IPS-18a (cell line): Measurements from ENCODE around the gene VPS4B.
"Not testable (repeated sequence)": the region's sequence is repeated elsewhere in the genome, so short reads cannot be mapped to it uniquely, and the experiment has no call there.

Experiments
- H3K27ac ChIP-seq: one replicate; pipeline ENCODE4 v1.5.1; 2013; ENCODE audit warnings: low read length
- H3K27me3 ChIP-seq: one replicate; pipeline ENCODE4 v1.6.1; 2013; ENCODE audit warnings: mild to moderate bottlenecking, low read length; ENCODE audit not compliant: control insufficient read depth, insufficient read depth
- H3K36me3 ChIP-seq: one replicate; pipeline ENCODE4 v1.6.1; 2013; ENCODE audit warnings: low read depth, low read length; ENCODE audit not compliant: control insufficient read depth
- H3K4me1 ChIP-seq: one replicate; pipeline ENCODE4 v1.6.1; 2013; ENCODE audit warnings: low read depth, low read length; ENCODE audit not compliant: control insufficient read depth
- H3K4me3 ChIP-seq: one replicate; pipeline ENCODE4 v1.5.1; 2013; ENCODE audit warnings: low read length
- H3K9ac ChIP-seq: one replicate; pipeline ENCODE4 v1.6.1; 2013; ENCODE audit warnings: mild to moderate bottlenecking, low read length, moderate library complexity
- H3K9me3 ChIP-seq: one replicate; pipeline ENCODE4 v1.6.1; 2013; ENCODE audit warnings: low read depth, low read length; ENCODE audit not compliant: control insufficient read depth

Gene VPS4B

DNA sequence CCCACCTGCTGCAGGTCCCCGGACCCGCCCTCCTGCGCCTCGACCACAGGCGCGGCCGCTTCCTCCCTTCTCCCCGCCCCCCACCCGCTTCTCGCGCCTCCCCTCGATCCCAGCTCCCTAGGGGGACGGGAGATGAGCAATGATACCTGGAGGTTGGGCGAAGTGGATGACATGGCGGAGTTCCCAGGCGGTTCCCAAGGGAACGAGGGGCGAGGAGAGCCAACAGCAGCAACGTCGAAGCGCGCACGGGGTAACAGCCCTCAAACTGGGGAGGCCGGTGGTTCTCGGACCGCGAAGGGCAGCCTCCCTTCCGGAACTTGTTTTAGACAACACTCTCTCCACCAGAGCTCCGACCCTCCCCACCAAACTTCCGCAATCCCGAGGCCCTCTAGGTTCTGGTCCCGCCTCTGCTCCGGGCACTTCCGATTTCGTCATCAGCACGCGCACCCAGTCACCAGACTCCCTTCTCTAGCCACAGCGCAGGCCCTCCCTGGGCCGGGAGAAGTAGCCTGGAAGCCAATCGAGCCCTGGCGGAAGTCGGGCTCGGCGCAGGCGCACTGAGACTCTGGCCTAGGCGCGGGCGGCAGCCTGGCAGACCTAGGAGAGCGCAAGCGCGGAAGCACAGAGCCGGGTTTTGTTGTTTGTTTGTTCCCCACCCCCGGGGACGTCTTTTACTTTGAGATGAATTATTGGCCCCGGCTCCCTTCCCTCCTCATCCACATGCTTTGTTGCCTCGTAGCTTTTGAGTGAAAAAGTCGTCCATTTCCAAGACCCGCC lies at the start of gene VPS4B:
TSS of gene VPS4B (minus strand) at position 390 of the 777 bp plus-strand sequence. CDS start at position 173, 217 bp downstream.
- Histone ChIP-seq H3K27me3 (no peaks in the 10 kb centered on the region), H3K4me1 (no peaks in the 10 kb centered on the region), H3K36me3 (peaks cover 3% of the 10 kb centered on the region), H3K9me3 (no peaks in the 10 kb centered on the region), H3K4me3 (peak within 1 kb of the TSS; percentile 80), H3K9ac (peak within 1 kb of the TSS; percentile 95), H3K27ac (peak within 1 kb of the TSS; percentile 79)

DNA sequence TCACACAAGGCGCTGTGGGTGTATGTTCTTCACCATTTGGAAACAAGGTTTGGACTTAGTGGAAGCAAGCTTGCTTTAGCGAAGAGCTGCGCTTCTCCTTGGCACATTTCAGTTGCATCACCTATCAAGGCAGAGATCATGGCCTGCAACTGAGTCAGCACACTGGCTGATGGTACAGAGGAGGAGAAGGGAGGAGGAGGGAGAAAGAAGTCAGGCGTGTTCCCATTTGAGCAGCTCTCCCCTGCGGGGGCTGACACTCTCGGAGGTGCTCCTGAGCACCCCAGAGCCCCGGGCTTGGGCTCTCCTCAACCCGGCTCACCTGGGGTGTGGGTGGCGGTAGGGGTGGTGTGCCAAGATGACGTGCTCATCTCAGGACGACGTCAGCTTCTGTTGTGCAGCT lies 48.5 kb upstream of the VPS4B start:
- H3K36me3 ChIP-seq, result no peaks in the 10 kb centered on the region
- no peak overlapping the region for H3K27ac ChIP-seq
- no peaks in the 10 kb centered on the region for H3K4me1 ChIP-seq
- H3K9ac ChIP-seq, result no peak overlapping the region
- no peaks in the 10 kb centered on the region for H3K27me3 ChIP-seq
- no peak overlapping the region for H3K4me3 ChIP-seq
- no peaks in the 10 kb centered on the region for H3K9me3 ChIP-seq

DNA sequence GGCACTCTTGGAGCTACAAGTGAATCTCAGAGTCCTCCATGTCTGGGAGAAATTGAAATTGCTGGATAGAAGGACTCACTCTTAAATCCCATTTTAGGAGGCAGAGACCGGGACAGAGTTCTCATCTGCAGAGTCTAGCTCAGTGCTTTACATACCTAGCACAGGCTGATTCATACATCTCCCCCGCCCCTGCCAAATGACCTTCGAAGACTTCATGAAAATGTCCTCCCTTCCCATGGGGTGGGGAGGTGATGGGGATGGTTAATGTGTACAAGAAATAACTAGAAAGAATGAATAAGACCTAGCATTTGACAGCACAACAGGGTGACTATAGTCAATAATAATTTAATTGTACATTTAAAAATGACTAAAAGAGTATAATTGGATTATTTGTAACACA lies 46.3 kb upstream of the VPS4B start:
- Histone ChIP-seq H3K27ac (no peak overlapping the region), H3K9ac (no peak overlapping the region), H3K36me3 (no peaks in the 10 kb centered on the region), H3K4me1 (no peaks in the 10 kb centered on the region), H3K27me3 (no peaks in the 10 kb centered on the region), H3K9me3 (no peaks in the 10 kb centered on the region), H3K4me3 (no peak overlapping the region)

DNA sequence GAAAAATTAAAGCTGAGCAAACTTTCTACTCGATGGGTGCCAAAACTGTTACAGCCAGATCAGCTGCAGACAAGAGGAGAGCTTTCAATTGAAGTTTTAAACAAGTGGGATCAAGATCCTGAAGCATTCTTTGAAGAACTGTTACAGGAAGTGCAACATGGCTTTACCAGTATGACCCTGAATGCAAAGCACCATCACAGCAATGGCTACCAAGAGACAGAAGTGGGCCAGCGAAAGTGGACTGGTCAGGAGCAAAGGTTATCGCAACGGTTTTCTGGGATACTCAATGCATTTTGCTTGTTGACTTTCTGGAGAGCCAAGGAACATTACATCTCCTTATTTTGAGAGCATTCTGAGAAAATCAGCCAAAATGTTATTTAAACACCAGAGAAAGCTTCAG lies 45.4 kb upstream of the VPS4B start:
- Histone ChIP-seq H3K4me3 (no peak overlapping the region), H3K36me3 (no peaks in the 10 kb centered on the region), H3K9me3 (no peaks in the 10 kb centered on the region), H3K27ac (no peak overlapping the region), H3K27me3 (no peaks in the 10 kb centered on the region), H3K4me1 (no peaks in the 10 kb centered on the region), H3K9ac (no peak overlapping the region)

DNA sequence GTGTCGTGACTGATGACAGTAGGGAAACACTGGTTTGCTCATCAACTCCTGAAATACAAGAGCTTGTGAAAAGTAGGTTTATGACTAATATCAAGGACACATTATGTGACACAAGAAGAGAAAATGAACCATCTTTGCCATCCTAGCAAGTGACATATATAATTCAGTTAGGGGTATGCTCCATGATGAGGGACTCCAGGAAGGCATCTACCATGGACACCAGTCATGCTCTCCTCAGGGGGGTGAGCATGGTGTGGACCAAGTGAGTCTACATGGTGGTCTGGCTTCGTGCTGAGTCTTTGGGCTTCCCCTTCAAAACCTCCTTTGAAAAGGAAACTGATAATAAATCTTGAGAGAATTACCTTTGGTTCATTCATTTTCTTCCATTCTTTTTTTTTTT lies 42.8 kb upstream of the VPS4B start:
- no peaks in the 10 kb centered on the region for H3K36me3 ChIP-seq
- no peak overlapping the region for H3K27ac ChIP-seq

DNA sequence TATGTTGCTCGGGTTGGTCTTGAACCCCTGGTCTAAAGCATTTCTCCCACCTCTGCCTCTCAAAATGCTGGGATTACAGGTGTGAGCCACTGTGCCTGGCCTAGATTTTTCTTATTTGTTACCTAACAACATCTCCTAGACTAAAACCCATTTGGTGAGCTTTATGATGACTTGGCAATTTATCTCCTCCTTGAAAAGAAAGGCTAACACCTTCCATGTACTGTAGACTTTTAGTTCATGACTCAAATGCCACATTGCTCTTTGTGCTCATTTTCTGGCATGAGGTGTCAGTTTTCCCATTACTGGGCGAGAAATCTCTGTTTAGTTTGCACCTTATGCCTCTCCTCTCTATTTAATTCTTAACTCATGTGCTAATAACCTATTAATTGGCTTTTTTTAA lies 42.2 kb upstream of the VPS4B start:
- Histone ChIP-seq H3K9me3 (no peaks in the 10 kb centered on the region), H3K4me3 (no peak overlapping the region), H3K9ac (no peak overlapping the region), H3K27me3 (no peaks in the 10 kb centered on the region), H3K4me1 (no peaks in the 10 kb centered on the region), H3K27ac (no peak overlapping the region), H3K36me3 (no peaks in the 10 kb centered on the region)

More for the DNA sequence above, 42.8 kb upstream of the VPS4B start:
- Histone ChIP-seq H3K4me3 (no peak overlapping the region), H3K4me1 (no peaks in the 10 kb centered on the region), H3K9me3 (no peaks in the 10 kb centered on the region), H3K9ac (no peak overlapping the region), H3K27me3 (no peaks in the 10 kb centered on the region)

DNA sequence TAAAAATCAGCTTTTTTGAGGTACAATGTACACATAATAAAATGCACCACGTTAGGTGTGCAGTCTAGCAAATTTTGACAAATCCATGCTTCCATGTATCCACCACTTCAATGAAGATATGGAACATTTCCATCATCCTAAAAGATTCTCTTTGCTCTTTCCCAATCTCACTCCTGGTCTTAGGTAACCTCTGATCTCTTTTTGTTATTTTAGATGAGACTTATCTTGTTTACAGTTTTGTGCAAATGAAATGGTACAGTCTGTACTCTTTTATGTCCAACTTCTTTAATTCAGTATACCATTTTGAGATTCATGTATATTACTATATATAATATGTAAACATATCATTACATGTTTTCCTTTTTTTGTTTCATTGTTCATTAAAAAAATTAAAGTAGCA lies 38.1 kb upstream of the VPS4B start:
- Histone ChIP-seq H3K9me3 (no peaks in the 10 kb centered on the region), H3K9ac (no peak overlapping the region), H3K4me3 (no peak overlapping the region), H3K36me3 (no peaks in the 10 kb centered on the region), H3K27me3 (no peaks in the 10 kb centered on the region), H3K4me1 (no peaks in the 10 kb centered on the region), H3K27ac (no peak overlapping the region)

DNA sequence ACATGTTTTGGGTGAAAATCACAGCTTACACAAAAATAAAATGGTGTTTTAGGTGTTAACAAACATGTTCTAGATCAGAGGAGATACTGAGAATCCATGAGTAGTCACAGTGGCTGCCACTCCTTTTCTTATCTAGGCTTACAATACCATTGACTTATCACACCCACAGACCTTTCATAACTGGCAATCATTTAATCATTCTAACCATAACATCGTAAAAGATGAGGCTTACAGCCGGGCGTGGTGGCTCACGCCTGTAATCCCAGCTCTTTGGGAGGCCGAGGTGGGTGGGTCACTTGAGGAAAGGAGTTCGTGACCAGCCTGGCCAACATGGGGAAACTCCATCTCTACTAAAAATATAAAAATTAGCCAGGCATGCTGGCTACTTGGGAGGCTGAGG lies 35.7 kb upstream of the VPS4B start:
- no peaks in the 10 kb centered on the region for H3K4me1 ChIP-seq
- no peaks in the 10 kb centered on the region for H3K9me3 ChIP-seq
- no peak overlapping the region for H3K27ac ChIP-seq
- H3K4me3 ChIP-seq, result no peak overlapping the region
- H3K36me3 ChIP-seq, result no peaks in the 10 kb centered on the region
- no peak overlapping the region for H3K9ac ChIP-seq
- H3K27me3 ChIP-seq, result no peaks in the 10 kb centered on the region

DNA sequence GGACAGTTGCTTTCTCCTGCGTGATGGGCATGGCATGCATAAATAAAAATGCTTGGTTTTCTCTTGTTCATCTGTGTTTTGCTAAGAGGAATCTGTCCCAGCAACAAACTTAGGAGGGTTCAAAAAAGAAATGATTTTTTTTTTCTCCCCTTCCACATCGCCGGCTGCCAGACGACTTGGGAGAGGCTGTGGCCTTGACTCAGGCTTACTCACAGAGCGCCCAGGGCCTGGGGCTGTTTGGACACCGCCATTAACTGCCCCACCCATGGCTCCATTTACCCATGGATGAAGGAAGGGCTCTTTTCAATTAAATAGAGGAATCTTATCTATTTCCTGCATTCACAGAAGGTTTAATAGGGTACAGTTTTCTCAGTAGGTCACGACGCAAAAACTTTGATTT lies 32.2 kb upstream of the VPS4B start:
- Histone ChIP-seq H3K4me3 (no peak overlapping the region), H3K36me3 (no peaks in the 10 kb centered on the region), H3K27ac (no peak overlapping the region), H3K4me1 (no peaks in the 10 kb centered on the region), H3K9ac (no peak overlapping the region), H3K9me3 (no peaks in the 10 kb centered on the region), H3K27me3 (no peaks in the 10 kb centered on the region)

DNA sequence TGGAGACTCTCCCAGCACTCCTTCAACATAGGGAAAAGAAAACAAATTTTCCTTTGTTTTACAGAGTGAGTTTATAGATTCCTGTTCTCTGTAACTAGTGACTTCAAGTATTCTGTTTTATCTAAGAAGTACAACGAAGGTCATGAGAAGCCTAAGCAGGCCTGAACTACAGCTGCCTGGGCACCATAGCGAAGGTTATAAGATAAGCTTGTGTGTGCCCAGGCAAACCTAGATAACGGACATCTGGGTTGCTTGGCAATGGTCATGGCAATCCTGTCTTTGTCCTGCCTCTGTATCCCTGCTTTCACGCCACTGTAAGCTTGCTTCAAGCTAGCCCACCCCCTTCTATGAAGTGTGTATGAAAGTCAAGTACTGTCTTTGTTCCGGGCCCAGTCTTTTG lies 30.5 kb upstream of the VPS4B start:
- not testable (repeated sequence) for H3K9me3 ChIP-seq, H3K4me1 ChIP-seq, H3K36me3 ChIP-seq, H3K4me3 ChIP-seq, H3K27ac ChIP-seq, H3K27me3 ChIP-seq, H3K9ac ChIP-seq

DNA sequence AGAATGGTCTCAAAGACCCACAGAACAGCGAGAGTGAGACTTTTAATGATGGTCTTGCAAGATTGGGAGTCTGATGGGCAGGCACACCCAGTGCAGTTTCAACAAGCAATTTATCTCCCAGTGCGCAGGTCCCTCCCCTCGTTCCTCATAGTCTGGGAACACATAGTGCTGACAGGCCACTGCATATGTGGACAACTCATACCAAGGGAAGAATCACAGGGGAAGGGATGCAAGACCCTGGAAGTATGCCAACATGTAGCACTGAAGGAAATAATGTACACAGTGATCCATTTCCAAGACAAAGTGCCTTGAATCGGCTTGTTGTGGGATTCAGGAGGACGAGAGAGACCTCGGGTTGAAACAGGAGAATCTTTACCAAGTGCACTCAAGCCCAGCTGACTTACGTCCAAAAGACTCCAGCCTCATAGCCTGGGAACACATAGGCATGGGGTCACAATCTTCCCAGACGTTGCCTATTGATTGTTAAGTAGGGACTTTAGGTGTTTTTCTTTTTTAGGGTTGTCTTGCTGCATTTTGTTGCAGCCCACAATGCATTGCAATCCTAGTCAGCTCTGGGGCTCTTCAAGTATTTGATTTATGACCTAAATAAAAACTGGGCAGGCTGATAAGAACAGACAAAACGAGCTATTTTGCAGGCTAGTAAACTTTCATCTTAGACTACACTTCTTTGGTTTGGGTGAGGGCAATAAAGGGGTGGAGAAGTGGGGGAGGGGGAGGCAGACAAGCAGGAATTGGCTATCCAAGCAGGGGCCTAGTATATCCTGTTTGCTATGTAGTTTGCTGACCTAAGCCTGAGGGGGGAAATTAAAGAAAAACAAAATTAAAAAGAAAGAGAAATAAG lies 29.8 kb upstream of the VPS4B start:
- Histone ChIP-seq H3K4me1 (no peaks in the 10 kb centered on the region), H3K27me3 (no peaks in the 10 kb centered on the region), H3K9ac (no peak overlapping the region), H3K27ac (no peak overlapping the region), H3K9me3 (no peaks in the 10 kb centered on the region), H3K36me3 (no peaks in the 10 kb centered on the region), H3K4me3 (no peak overlapping the region)

DNA sequence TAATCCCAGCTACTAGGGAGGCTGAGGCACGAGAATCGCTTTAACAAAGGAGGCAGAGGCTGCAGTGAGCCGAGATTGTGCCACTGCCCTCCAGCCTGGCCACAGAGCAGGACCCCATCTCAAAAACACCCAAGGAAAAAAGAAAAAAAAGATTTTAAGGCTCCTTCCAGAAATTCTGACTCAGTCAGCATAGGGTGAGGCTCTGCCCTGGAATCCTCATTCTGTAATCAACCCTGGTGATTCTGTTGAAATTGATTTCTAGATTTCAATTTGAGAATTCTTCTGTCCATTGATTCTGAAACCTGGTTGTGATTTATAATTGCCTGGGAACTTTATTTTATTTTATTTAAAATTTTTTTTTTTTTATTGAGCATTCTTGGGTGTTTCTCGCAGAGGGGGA lies 27.1 kb upstream of the VPS4B start:
- no peaks in the 10 kb centered on the region for H3K27me3 ChIP-seq
- H3K4me1 ChIP-seq, result no peaks in the 10 kb centered on the region
- no peak overlapping the region for H3K9ac ChIP-seq
- no peaks in the 10 kb centered on the region for H3K9me3 ChIP-seq
- no peaks in the 10 kb centered on the region for H3K36me3 ChIP-seq
- no peak overlapping the region for H3K27ac ChIP-seq
- H3K4me3 ChIP-seq, result no peak overlapping the region
